Neural progenitor cell (in vitro differentiated cells): Measurements from ENCODE around the gene PCDH7.

Experiments
- CTCF ChIP-seq: fragments of 200-600 bp; sonication (generic); IDR thresholded peaks from 2 replicates; pipeline ENCODE4 v1.5.1; 2017; ENCODE audit warnings: antibody characterized with exemption, mild to moderate bottlenecking
- EZH2 ChIP-seq: fragments of 200-600 bp; sonication (generic); IDR thresholded peaks from 2 replicates; pipeline ENCODE4 v1.6.1; 2017; ENCODE audit warnings: antibody characterized with exemption, mild to moderate bottlenecking, moderate library complexity
- EZH2phosphoT487 ChIP-seq: fragments of 200-600 bp; sonication (generic); IDR thresholded peaks from 2 replicates; pipeline ENCODE4 v1.6.1; 2017; ENCODE audit warnings: antibody characterized with exemption

- no peak for TF ChIP-seq CTCF
- no peak for TF ChIP-seq EZH2phosphoT487
- TF ChIP-seq EZH2 = no peak
Observed at GRCh38 chr4:30716681-30717207, 3.4 kb upstream of the PCDH7 start.
